Left lung (tissue), 10 donors: ENCODE measurements around the gene ANKRD33B. TPM values are rescaled to one million over a fixed set of nuclear protein-coding genes. Genes with fewer than 3 reads are reported as not detected.
A peak's percentile ranks its signal among the peaks of the same experiment; 100 is the strongest.
"Not testable (repeated sequence)": the region's sequence is repeated elsewhere in the genome, so short reads cannot be mapped to it uniquely, and the experiment has no call there.

Source experiments
- ATAC-seq: fragments of 200-7000 bp; cut with Tn5 transposase; one replicate; pipeline ENCODE4 v1.9.1; 2020; ENCODE audit warnings: moderate library complexity
- DNase-seq, 4 donors: peaks; one replicate each; pipeline ENCODE4 v3.0.0-alpha.2; 2013 to 2020
- H3K27ac ChIP-seq, 2 donors: fragments of 200-600 bp; sonication (generic) in 1 of 2; one replicate each; pipeline versions ENCODE4 v1.5.0 to v1.8.0; 2020 to 2021
- H3K27me3 ChIP-seq, 2 donors: fragments of 200-600 bp; sonication (generic) in 1 of 2; one replicate each; pipeline versions ENCODE4 v1.5.0 to v1.8.0; 2020 to 2021
- H3K36me3 ChIP-seq, 2 donors: fragments of 200-600 bp; sonication (generic) in 1 of 2; one replicate each; pipeline versions ENCODE4 v1.5.0 to v1.8.0; 2020 to 2021
- H3K4me1 ChIP-seq, 2 donors: fragments of 200-600 bp; one replicate each; pipeline ENCODE4 v1.8.0; 2021
- H3K4me3 ChIP-seq, 2 donors: fragments of 200-600 bp; sonication (generic) in 1 of 2; one replicate each; pipeline versions ENCODE4 v1.5.0 to v1.8.0; 2020 to 2021; ENCODE audit warnings: mild to moderate bottlenecking in 1 of 2
- H3K9me3 ChIP-seq, 2 donors: fragments of 200-600 bp; sonication (generic) in 1 of 2; one replicate each; pipeline versions ENCODE4 v1.5.0 to v1.8.0; 2020 to 2021
- intact Hi-C, 2 donors: fragments of 100-400 bp; cut with DNase I; formaldehyde crosslinking; loops; one replicate each; pipeline versions ENCODE4 v1.11.2 to v1.14.2; 2022
- polyA plus RNA-seq, 6 donors: library from polyadenylated mRNA; unstranded; fragments of 120-200 nt; gene quantifications; one replicate each; pipeline ENCODE4 v1.2.1, GENCODE V29; 2013; ENCODE audit not compliant: insufficient read length in 6 of 6
- total RNA-seq, 2 donors: library from RNA; stranded (reverse); fragmentation: NEBNext Ultra II Directional; extraction: Animal tissue kit (Norgen Biotek cat#: 25700); gene quantifications; one replicate each; pipeline ENCODE4 v1.2.1, GENCODE V29; 2021
- TF ChIP-seq, protein P1 (sequence below), 2 donors: fragments of 200-600 bp; sonication (generic) in 1 of 2; IDR thresholded peaks; one replicate each; pipeline versions ENCODE4 v1.5.0 to v1.8.0; 2021; ENCODE audit warnings: antibody characterized with exemption in 2 of 2
- donor health status: DM: no; HTN: yes; CAD: no.
- donor health status: DM: no; HTN: no; CAD: no.

Gene ANKRD33B
- total and polyA plus RNA-seq, 8 donors, result 0.53 to 6.3 (median 0.69) TPM

DNA sequence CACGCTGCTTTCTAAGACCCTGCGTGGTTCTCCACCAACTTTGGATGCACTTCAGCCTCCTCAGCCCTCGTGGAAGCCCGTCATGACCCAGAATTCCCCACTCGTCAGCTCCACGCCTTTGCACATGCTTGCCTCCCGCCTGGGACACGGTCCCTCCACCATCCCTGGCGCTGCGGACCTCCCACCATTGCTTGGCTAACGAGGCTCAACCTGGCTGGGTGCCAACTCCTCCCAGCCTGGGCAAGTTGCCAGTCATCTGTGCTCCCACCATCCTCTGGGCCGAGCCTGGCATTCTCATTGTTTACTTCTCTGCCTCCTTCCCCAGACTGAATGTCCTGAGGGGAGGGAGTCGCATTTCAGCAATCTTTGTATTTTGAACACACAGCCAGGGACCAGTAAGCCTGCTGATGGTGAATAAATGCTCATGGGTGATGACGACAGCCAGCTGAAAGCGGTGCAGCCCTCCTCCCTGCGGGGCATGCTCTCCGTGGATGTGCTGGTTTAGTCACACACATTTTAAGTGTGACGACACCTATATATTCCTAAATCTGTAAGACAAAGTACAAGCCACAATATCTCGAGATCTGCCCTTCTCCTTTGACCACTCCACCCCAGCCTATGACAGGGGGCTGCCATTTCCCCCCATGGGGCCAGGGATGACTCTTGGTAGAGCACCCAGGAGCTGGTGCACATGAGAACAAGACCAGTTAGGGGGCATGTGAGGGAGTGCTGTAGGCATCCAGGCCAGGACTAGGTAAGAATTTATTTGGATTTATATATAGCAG lies 37.6 kb downstream of the ANKRD33B start:
- H3K9me3 ChIP-seq, result no peaks in the 10 kb centered on the region
- peak; percentile 80 for ATAC-seq
- peaks cover 6 to 19% of the 10 kb centered on the region in 2 donors for H3K4me1 ChIP-seq
- TF ChIP-seq, protein P1, sequence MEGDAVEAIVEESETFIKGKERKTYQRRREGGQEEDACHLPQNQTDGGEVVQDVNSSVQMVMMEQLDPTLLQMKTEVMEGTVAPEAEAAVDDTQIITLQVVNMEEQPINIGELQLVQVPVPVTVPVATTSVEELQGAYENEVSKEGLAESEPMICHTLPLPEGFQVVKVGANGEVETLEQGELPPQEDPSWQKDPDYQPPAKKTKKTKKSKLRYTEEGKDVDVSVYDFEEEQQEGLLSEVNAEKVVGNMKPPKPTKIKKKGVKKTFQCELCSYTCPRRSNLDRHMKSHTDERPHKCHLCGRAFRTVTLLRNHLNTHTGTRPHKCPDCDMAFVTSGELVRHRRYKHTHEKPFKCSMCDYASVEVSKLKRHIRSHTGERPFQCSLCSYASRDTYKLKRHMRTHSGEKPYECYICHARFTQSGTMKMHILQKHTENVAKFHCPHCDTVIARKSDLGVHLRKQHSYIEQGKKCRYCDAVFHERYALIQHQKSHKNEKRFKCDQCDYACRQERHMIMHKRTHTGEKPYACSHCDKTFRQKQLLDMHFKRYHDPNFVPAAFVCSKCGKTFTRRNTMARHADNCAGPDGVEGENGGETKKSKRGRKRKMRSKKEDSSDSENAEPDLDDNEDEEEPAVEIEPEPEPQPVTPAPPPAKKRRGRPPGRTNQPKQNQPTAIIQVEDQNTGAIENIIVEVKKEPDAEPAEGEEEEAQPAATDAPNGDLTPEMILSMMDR (IDR thresholded peaks at IDR 0.05), result no peak
- H3K27me3 ChIP-seq, result no peaks in the 10 kb centered on the region
- H3K36me3 ChIP-seq, result no peaks in the 10 kb centered on the region
- intact Hi-C loops, result no loop called here
- peak in 3 of 4 donors; percentile 51 to 83 (median 68) for DNase-seq
- H3K27ac ChIP-seq, result no peak overlapping the region
- no peak overlapping the region for H3K4me3 ChIP-seq

DNA sequence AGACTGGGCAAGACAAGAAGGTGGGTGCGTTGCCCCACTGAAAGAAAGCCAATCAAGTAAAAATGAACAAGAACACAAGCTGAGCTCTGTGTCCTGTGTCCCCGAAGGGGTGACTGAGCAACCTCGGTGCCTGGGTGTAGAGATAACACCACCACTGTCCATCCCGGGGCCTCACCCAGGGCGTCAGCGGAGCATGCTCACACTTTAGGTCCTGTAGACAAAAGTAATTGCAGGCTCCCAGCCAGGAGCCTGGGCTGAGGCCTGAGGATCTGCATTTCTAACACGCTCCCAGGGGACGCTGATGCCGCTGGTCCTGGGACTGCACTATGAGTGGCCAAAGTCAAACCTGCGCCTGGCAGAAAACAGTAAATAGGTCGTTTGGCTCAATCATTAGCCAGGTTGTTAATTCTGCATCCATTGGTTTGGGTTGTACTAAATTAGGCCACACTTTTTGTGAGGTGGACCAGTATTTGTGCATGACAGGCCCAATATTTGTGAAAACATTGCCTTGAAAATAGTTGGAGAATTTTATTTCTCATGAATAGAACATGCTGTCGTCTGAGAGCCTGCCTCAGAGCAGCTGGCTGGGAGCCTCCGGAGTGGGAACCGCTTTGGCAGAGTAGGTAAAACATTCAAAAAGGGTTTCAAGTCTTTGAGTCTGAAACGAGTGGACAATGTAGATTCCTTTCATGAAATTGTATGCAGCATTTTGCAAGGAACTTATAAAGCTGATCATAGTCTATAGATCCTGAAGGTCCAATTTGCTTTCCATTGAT lies 38.3 kb downstream of the ANKRD33B start:
- no peak for ATAC-seq
- H3K27ac ChIP-seq, result no peak overlapping the region
- no peaks in the 10 kb centered on the region for H3K9me3 ChIP-seq
- TF ChIP-seq, protein P1 (IDR thresholded peaks at IDR 0.05), result no peak
- H3K4me3 ChIP-seq, result no peak overlapping the region
- no peak for DNase-seq
- H3K27me3 ChIP-seq, result no peaks in the 10 kb centered on the region
- intact Hi-C loops, result no loop called here
- peaks cover 6 to 22% of the 10 kb centered on the region in 2 donors for H3K4me1 ChIP-seq
- no peaks in the 10 kb centered on the region for H3K36me3 ChIP-seq

GRCh38 chr5:10604975-10605374 lies 41.1 kb downstream of the ANKRD33B start:
- intact Hi-C loops, result no loop called here
- H3K27ac ChIP-seq, result no peak overlapping the region
- ATAC-seq (no peak), DNase-seq (no peak)
- no peak overlapping the region for H3K4me3 ChIP-seq
- H3K27me3 ChIP-seq, result no peaks in the 10 kb centered on the region
- TF ChIP-seq, protein P1 (IDR thresholded peaks at IDR 0.05), result no peak
- peaks cover 6 to 37% of the 10 kb centered on the region in 2 donors for H3K4me1 ChIP-seq
- H3K36me3 ChIP-seq, result no peaks in the 10 kb centered on the region
- no peaks in the 10 kb centered on the region for H3K9me3 ChIP-seq

- peaks cover 0 to 25% of the 10 kb centered on the region in 2 donors for H3K4me1 ChIP-seq
- H3K36me3 ChIP-seq, H3K9me3 ChIP-seq, intact Hi-C loops, H3K27me3 ChIP-seq, H3K4me3 ChIP-seq, DNase-seq, ATAC-seq: not testable (repeated sequence)
- peak overlapping the region; percentile 19 to 90 for H3K27ac ChIP-seq
Observed at GRCh38 chr5:10606632-10607022, 42.8 kb downstream of the ANKRD33B start.

GRCh38 chr5:10607023-10607665 lies 43.3 kb downstream of the ANKRD33B start:
- peak overlapping the region in 1 of 2 donors; percentile 5 for H3K4me3 ChIP-seq
- no peak for DNase-seq

More at GRCh38 chr5:10607023-10607665, 43.3 kb downstream of the ANKRD33B start:
- intact Hi-C loops, result no loop called here
- H3K9me3 ChIP-seq, result no peaks in the 10 kb centered on the region
- peak; percentile 59 for ATAC-seq
- TF ChIP-seq, protein P1 (IDR thresholded peaks at IDR 0.05), result no peak
- H3K27ac ChIP-seq, result peak overlapping the region; percentile 19 to 90
- no peaks in the 10 kb centered on the region for H3K27me3 ChIP-seq
- peaks cover 0 to 21% of the 10 kb centered on the region in 2 donors for H3K4me1 ChIP-seq
- H3K36me3 ChIP-seq, result no peaks in the 10 kb centered on the region
